GM12878 (cell line): Measurements from ENCODE around the gene VPS13C. TPM values are rescaled to one million over a fixed set of nuclear protein-coding genes. Genes with fewer than 3 reads are reported as not detected.

Experiments used
- CBFB ChIP-seq: IDR thresholded peaks from 2 replicates; pipeline ENCODE4 v1.6.1; 2016; ENCODE audit warnings: antibody characterized with exemption, low read depth
- NR2C1 ChIP-seq: fragments of 450-650 bp; IDR thresholded peaks from 2 replicates; pipeline ENCODE4 v1.6.1; 2017; ENCODE audit warnings: antibody characterized with exemption, mild to moderate bottlenecking, moderate library complexity
- SMAD1 ChIP-seq: fragments of 450-650 bp; IDR thresholded peaks from 2 replicates; pipeline ENCODE4 v1.6.1; 2018; ENCODE audit warnings: mild to moderate bottlenecking, low read depth; ENCODE audit not compliant: partially characterized antibody
- SMC3 ChIP-seq: IDR thresholded peaks from 2 replicates; pipeline ENCODE4 v1.6.1; 2011; ENCODE audit warnings: low read length, improper control_type of control experiment, borderline replicate concordance
- SREBF1 ChIP-seq: IDR thresholded peaks from 2 replicates; pipeline ENCODE4 v1.6.1; 2012; ENCODE audit warnings: mild to moderate bottlenecking, low read length
- polyA plus RNA-seq, 11 experiments: library from polyadenylated mRNA; depleted of rRNA in 4 of 11; unstranded in 6 of 11; stranded (reverse) in 5 of 11; fragments of >200 nt; fragmentation: Nextera tagmentation in 4 of 11; fragmentation: Illumina TruSeq in 1 of 11; extraction: Ambion mirVana in 4 of 11; extraction: Trizol in 1 of 11; gene quantifications; 1 replicate in 1 of 11; 2 replicates in 10 of 11; pipeline versions ENCODE4 v1.2.1 to v1.2.3, GENCODE V29; 2011 to 2016; ENCODE audit warnings: inconsistent platforms in 2 of 11, missing spikeins in 2 of 11, low read depth in 1 of 11
- total RNA-seq, 4 experiments: library from RNA; depleted of rRNA in 3 of 4; stranded (reverse); fragments of >200 nt in 3 of 4; fragmentation: Illumina TruSeq in 1 of 4; extraction: Trizol in 1 of 4; gene quantifications; 2 replicates each; pipeline versions ENCODE4 v1.2.1 to v1.2.3, GENCODE V29; 2013 to 2021
- TF ChIP-seq, protein P1 (sequence below): IDR thresholded peaks from 2 replicates; pipeline ENCODE4 v1.6.1; 2011; ENCODE audit warnings: mild to moderate bottlenecking, low read depth, low read length, moderate library complexity; ENCODE audit not compliant: insufficient replicate concordance
- TF ChIP-seq, protein P2 (sequence below): fragments of 450-650 bp; formaldehyde crosslinking; IDR thresholded peaks from 2 replicates; pipeline ENCODE4 v1.5.0; 2022; ENCODE audit warnings: mild to moderate bottlenecking, missing genetic modification characterization
- TF ChIP-seq, protein P3 (sequence below), 3 experiments: IDR thresholded peaks in 2 of 3; conservative IDR thresholded peaks in 1 of 3; 2 replicates each; pipeline ENCODE4 v1.5.1; 2011; ENCODE audit warnings: low read depth in 3 of 3, low read length in 3 of 3, mild to moderate bottlenecking in 3 of 3, control low read depth in 2 of 3, moderate library complexity in 2 of 3, inconsistent platforms in 1 of 3, mixed read lengths in 1 of 3; ENCODE audit not compliant: control insufficient read depth in 2 of 3, insufficient read depth in 1 of 3; ENCODE audit errors: extremely low read depth in 1 of 3

VPS13C gene
- total and polyA plus RNA-seq, 10 of the 15 experiments (the other 5 are each of a cell fraction or from before 2014, with no cell fraction given), result 9.3 to 53.1 (median 31.8) TPM

DNA sequence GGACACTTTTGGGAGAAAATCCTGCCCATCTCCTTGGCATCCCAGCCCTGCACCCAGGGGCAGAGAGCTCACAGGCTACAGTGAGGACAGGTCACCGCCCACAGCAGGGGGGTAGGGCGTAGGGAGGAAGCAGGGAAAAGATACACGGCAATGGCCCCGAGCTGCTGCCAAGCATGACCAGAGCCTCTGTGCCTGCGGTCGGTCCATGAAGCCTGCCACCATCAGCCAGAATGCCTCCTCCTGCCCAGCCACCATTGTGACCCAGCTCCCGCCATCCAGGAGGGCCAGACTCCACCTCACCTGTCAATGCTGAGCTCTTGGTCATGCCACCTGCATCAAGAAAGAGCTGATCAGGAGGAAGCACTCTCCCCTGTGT is 230.7 kb downstream of the VPS13C start (continued):
- TF ChIP-seq, protein P1, sequence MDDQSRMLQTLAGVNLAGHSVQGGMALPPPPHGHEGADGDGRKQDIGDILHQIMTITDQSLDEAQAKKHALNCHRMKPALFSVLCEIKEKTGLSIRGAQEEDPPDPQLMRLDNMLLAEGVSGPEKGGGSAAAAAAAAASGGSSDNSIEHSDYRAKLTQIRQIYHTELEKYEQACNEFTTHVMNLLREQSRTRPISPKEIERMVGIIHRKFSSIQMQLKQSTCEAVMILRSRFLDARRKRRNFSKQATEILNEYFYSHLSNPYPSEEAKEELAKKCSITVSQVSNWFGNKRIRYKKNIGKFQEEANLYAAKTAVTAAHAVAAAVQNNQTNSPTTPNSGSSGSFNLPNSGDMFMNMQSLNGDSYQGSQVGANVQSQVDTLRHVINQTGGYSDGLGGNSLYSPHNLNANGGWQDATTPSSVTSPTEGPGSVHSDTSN, result no peak
- TF ChIP-seq CBFB (no peak), NR2C1 (no peak), SMC3 (no peak), SMAD1 (no peak), SREBF1 (no peak)
- TF ChIP-seq, protein P2, sequence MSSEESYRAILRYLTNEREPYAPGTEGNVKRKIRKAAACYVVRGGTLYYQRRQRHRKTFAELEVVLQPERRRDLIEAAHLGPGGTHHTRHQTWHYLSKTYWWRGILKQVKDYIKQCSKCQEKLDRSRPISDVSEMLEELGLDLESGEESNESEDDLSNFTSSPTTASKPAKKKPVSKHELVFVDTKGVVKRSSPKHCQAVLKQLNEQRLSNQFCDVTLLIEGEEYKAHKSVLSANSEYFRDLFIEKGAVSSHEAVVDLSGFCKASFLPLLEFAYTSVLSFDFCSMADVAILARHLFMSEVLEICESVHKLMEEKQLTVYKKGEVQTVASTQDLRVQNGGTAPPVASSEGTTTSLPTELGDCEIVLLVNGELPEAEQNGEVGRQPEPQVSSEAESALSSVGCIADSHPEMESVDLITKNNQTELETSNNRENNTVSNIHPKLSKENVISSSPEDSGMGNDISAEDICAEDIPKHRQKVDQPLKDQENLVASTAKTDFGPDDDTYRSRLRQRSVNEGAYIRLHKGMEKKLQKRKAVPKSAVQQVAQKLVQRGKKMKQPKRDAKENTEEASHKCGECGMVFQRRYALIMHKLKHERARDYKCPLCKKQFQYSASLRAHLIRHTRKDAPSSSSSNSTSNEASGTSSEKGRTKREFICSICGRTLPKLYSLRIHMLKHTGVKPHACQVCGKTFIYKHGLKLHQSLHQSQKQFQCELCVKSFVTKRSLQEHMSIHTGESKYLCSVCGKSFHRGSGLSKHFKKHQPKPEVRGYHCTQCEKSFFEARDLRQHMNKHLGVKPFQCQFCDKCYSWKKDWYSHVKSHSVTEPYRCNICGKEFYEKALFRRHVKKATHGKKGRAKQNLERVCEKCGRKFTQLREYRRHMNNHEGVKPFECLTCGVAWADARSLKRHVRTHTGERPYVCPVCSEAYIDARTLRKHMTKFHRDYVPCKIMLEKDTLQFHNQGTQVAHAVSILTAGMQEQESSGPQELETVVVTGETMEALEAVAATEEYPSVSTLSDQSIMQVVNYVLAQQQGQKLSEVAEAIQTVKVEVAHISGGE (CRISPR knock-in tag), result no peak
- TF ChIP-seq, protein P3, sequence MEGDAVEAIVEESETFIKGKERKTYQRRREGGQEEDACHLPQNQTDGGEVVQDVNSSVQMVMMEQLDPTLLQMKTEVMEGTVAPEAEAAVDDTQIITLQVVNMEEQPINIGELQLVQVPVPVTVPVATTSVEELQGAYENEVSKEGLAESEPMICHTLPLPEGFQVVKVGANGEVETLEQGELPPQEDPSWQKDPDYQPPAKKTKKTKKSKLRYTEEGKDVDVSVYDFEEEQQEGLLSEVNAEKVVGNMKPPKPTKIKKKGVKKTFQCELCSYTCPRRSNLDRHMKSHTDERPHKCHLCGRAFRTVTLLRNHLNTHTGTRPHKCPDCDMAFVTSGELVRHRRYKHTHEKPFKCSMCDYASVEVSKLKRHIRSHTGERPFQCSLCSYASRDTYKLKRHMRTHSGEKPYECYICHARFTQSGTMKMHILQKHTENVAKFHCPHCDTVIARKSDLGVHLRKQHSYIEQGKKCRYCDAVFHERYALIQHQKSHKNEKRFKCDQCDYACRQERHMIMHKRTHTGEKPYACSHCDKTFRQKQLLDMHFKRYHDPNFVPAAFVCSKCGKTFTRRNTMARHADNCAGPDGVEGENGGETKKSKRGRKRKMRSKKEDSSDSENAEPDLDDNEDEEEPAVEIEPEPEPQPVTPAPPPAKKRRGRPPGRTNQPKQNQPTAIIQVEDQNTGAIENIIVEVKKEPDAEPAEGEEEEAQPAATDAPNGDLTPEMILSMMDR (IDR thresholded peaks at IDR 0.05 in 2 of 3, conservative IDR thresholded peaks at IDR 0.05 in 1 of 3; ENCODE audit: control insufficient read depth in 2 of 3, extremely low read depth in 1 of 3, insufficient read depth in 1 of 3, low read depth in 3 of 3, low read length in 3 of 3), result no peak
